HepG2 (cell line): ENCODE results near the gene POLRMT. TPM values are rescaled to one million over a fixed set of nuclear protein-coding genes. Genes with fewer than 3 reads are reported as not detected.

Experiments
- CEBPB ChIP-seq: IDR thresholded peaks from 2 replicates; pipeline ENCODE4 v1.6.1; 2011; ENCODE audit warnings: low read depth, low read length, improper control_type of control experiment, borderline replicate concordance
- HMGXB4 ChIP-seq, 2 experiments: sonication (generic) in 1 of 2; formaldehyde crosslinking in 1 of 2; IDR thresholded peaks; 2 replicates each; pipeline versions ENCODE4 v1.4.0 to v1.6.1; 2018 to 2020; ENCODE audit warnings: missing genetic modification reagents in 2 of 2, borderline replicate concordance in 1 of 2, low read depth in 1 of 2, mild to moderate bottlenecking in 1 of 2, missing biosample characterization in 1 of 2
- IKZF4 ChIP-seq: sonication (generic); formaldehyde crosslinking; IDR thresholded peaks from 2 replicates; pipeline ENCODE4 v1.5.1; 2020; ENCODE audit warnings: borderline replicate concordance, mild to moderate bottlenecking, low read depth, missing genetic modification reagents; ENCODE audit errors: not compliant biosample characterization
- KAT7 ChIP-seq: IDR thresholded peaks from 2 replicates; pipeline ENCODE4 v1.6.1; 2018; ENCODE audit warnings: borderline replicate concordance, missing compliant biosample characterization
- KLF12 ChIP-seq: sonication (generic); formaldehyde crosslinking; IDR thresholded peaks from 2 replicates; pipeline ENCODE4 v1.4.0; 2020; ENCODE audit warnings: missing genetic modification reagents, borderline replicate concordance
- KLF15 ChIP-seq: sonication (generic); formaldehyde crosslinking; IDR thresholded peaks from 2 replicates; pipeline ENCODE4 v1.8.1; 2023; ENCODE audit warnings: borderline replicate concordance, mild to moderate bottlenecking, inconsistent platforms, missing genetic modification reagents, mixed read lengths
- KLF16 ChIP-seq, 2 experiments: sonication (generic) in 1 of 2; formaldehyde crosslinking in 1 of 2; IDR thresholded peaks; 2 replicates each; pipeline versions ENCODE4 v1.6.1 to v1.8.0; 2016 to 2023; ENCODE audit warnings: missing genetic modification reagents in 2 of 2, missing compliant biosample characterization in 1 of 2
- NFYB ChIP-seq: sonication (generic); formaldehyde crosslinking; IDR thresholded peaks from 2 replicates; pipeline ENCODE4 v1.4.0; 2020; ENCODE audit warnings: missing genetic modification reagents
- RARG ChIP-seq: sonication (generic); formaldehyde crosslinking; IDR thresholded peaks from 2 replicates; pipeline ENCODE4 v1.4.0; 2020; ENCODE audit warnings: low read depth, mild to moderate bottlenecking, missing genetic modification reagents
- SALL1 ChIP-seq: sonication (generic); formaldehyde crosslinking; IDR thresholded peaks from 2 replicates; pipeline ENCODE4 v1.8.0; 2022; ENCODE audit warnings: mild to moderate bottlenecking, missing genetic modification reagents
- SAP130 ChIP-seq: IDR thresholded peaks from 2 replicates; pipeline ENCODE4 v1.6.1; 2016; ENCODE audit warnings: low read depth
- TGIF2 ChIP-seq: IDR thresholded peaks from 2 replicates; pipeline ENCODE4 v1.6.1; 2016; ENCODE audit warnings: control low read depth, missing compliant biosample characterization
- TSC22D2 ChIP-seq: sonication (generic); formaldehyde crosslinking; IDR thresholded peaks from 2 replicates; pipeline ENCODE4 v1.5.1; 2020; ENCODE audit warnings: missing genetic modification reagents, mild to moderate bottlenecking, borderline replicate concordance
- ZBTB49 ChIP-seq: sonication (generic); formaldehyde crosslinking; IDR thresholded peaks from 2 replicates; pipeline ENCODE4 v1.4.0; 2020; ENCODE audit warnings: missing genetic modification reagents, borderline replicate concordance
- ZIK1 ChIP-seq: sonication (generic); formaldehyde crosslinking; IDR thresholded peaks from 2 replicates; pipeline ENCODE4 v1.5.0; 2020; ENCODE audit warnings: mild to moderate bottlenecking, low read depth, missing genetic modification reagents, borderline replicate concordance
- ZNF20 ChIP-seq: sonication (generic); formaldehyde crosslinking; IDR thresholded peaks from 2 replicates; pipeline ENCODE4 v1.4.0; 2020; ENCODE audit warnings: mild to moderate bottlenecking, moderate library complexity, missing genetic modification reagents
- ZNF33B ChIP-seq: sonication (generic); formaldehyde crosslinking; IDR thresholded peaks from 2 replicates; pipeline ENCODE4 v1.5.1; 2020; ENCODE audit warnings: mild to moderate bottlenecking, missing genetic modification reagents
- ZNF546 ChIP-seq: sonication (generic); formaldehyde crosslinking; conservative IDR thresholded peaks from 2 replicates; pipeline ENCODE4 v1.8.1; 2023; ENCODE audit warnings: mild to moderate bottlenecking, missing genetic modification reagents
- ZNF619 ChIP-seq: sonication (generic); formaldehyde crosslinking; IDR thresholded peaks from 2 replicates; pipeline ENCODE4 v1.4.0; 2020; ENCODE audit warnings: mild to moderate bottlenecking, missing genetic modification reagents
- ZNF784 ChIP-seq: sonication (generic); formaldehyde crosslinking; IDR thresholded peaks from 2 replicates; pipeline ENCODE4 v1.5.1; 2020; ENCODE audit warnings: missing genetic modification reagents, mild to moderate bottlenecking, borderline replicate concordance
- polyA plus RNA-seq, 8 experiments: library from polyadenylated mRNA; depleted of rRNA in 3 of 8; stranded (reverse) in 7 of 8; unstranded in 1 of 8; fragments of >200 nt; fragmentation: Illumina TruSeq in 4 of 8; extraction: Trizol in 4 of 8; gene quantifications; 2 replicates each; pipeline versions ENCODE4 v1.2.1 to v1.2.3, GENCODE V29; 2011 to 2016; ENCODE audit warnings: low read depth in 4 of 8, missing spikeins in 1 of 8, mixed read lengths in 1 of 8; ENCODE audit not compliant: insufficient read depth in 1 of 8
- total RNA-seq, 5 experiments: library from RNA; depleted of rRNA; stranded (reverse); fragments of >200 nt; fragmentation: Illumina TruSeq; extraction: Trizol; gene quantifications; 2 replicates each; pipeline ENCODE4 v1.2.3, GENCODE V29; 2016; ENCODE audit warnings: low read depth in 1 of 5
- TF ChIP-seq, protein P1 (sequence below), 2 experiments: sonication (generic) in 1 of 2; formaldehyde crosslinking in 1 of 2; IDR thresholded peaks; 2 replicates each; pipeline versions ENCODE4 v1.5.1 to v1.6.1; 2011 to 2020; ENCODE audit warnings: borderline replicate concordance in 1 of 2, low read depth in 1 of 2, low read length in 1 of 2, mild to moderate bottlenecking in 1 of 2, missing genetic modification reagents in 1 of 2, moderate library complexity in 1 of 2

Gene POLRMT
- total and polyA plus RNA-seq, 2 of the 13 experiments (the other 11 are each of a cell fraction or from before 2014, with no cell fraction given): 78.0 to 101 TPM

DNA sequence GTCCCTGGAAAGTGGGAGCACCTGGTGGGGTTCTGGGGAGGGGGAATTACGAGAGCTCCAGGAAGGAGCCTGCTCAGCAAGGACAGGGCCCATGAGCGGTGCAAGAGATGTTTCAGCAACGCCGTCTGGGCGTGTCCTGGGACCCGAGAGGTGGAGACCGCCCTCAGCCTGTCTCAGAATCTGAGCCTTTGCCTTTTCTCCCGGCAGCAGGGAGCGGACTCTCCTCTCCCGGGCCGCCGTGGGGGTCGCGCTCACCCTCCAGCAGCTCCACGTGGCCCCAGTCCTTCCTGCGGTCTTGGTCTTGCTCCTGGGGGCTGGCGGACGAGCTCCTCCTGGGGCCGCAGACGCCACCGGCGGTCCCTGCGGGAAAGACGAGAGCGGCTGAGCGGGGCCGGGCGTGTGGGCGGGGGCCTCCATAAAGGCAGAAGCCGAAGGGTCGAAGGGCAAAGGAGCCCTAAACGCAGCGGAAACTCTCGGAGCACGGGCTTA lies 714 bp downstream of the POLRMT start (continued):
- TF ChIP-seq ZNF33B (CRISPR knock-in tag) (no peak), RARG (CRISPR knock-in tag) (no peak), ZNF20 (CRISPR knock-in tag) (0 out of 2 replicates have a peak, but pooled peaks have one; percentile 8), HMGXB4 (CRISPR knock-in tag; IDR thresholded peaks at IDR 0.05; ENCODE audit: borderline replicate concordance in 1 of 2, low read depth in 1 of 2) (peak in 1 of 2 experiments; percentile 77; a peak in 1 of 4 replicates), TGIF2 (CRISPR knock-in tag) (0 out of 2 replicates have a peak, but pooled peaks have one; percentile 21), TSC22D2 (CRISPR knock-in tag) (0 out of 2 replicates have a peak, but pooled peaks have one; percentile 41), SALL1 (peak; percentile 53), ZNF546 (CRISPR knock-in tag) (no peak), KLF16 (CRISPR knock-in tag; IDR thresholded peaks at IDR 0.05) (0 out of 4 replicates have a peak, but pooled peaks of 1 of the 2 experiments have one; percentile 15), ZBTB49 (CRISPR knock-in tag) (no peak), KAT7 (CRISPR knock-in tag) (0 out of 2 replicates have a peak, but pooled peaks have one; percentile 32), KLF12 (CRISPR knock-in tag) (no peak), ZNF784 (peak; percentile 48; the same call in 1 of the 2 replicates), ZNF619 (CRISPR knock-in tag) (no peak), IKZF4 (peak; percentile 60), CEBPB (peak; percentile 41; the same call in 1 of the 2 replicates), KLF15 (0 out of 2 replicates have a peak, but pooled peaks have one; percentile 16), NFYB (CRISPR knock-in tag) (peak; percentile 12; the same call in 1 of the 2 replicates), SAP130 (peak; percentile 81), ZIK1 (CRISPR knock-in tag) (peak; percentile 71; the same call in 1 of the 2 replicates)
- TF ChIP-seq, protein P1, sequence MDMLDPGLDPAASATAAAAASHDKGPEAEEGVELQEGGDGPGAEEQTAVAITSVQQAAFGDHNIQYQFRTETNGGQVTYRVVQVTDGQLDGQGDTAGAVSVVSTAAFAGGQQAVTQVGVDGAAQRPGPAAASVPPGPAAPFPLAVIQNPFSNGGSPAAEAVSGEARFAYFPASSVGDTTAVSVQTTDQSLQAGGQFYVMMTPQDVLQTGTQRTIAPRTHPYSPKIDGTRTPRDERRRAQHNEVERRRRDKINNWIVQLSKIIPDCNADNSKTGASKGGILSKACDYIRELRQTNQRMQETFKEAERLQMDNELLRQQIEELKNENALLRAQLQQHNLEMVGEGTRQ (IDR thresholded peaks at IDR 0.05; ENCODE audit: low read depth, low read length): no peak
- TF ChIP-seq, protein P1 (CRISPR knock-in tag; IDR thresholded peaks at IDR 0.05; ENCODE audit: borderline replicate concordance): peak; percentile 9; the same call in 1 of the 2 replicates
